NB4 (cell line): ENCODE measurements around the gene ACTBL2.
"Not testable (repeated sequence)": the region's sequence is repeated elsewhere in the genome, so short reads cannot be mapped to it uniquely, and the experiment has no call there.

Experiments
- DNase-seq: peaks from one replicate; pipeline ENCODE4 v3.0.0; 2010; ENCODE audit warnings: low read depth
- H3K4me3 ChIP-seq: one replicate; pipeline ENCODE4 v1.5.1; 2011; ENCODE audit warnings: mild to moderate bottlenecking, low read depth, low read length, moderate library complexity
- CTCF ChIP-seq: IDR thresholded peaks from one replicate; pipeline ENCODE4 v1.5.1; 2012; ENCODE audit warnings: low read depth, low read length
- MAX ChIP-seq: IDR thresholded peaks from 2 replicates; pipeline ENCODE4 v1.6.1; 2011; ENCODE audit warnings: low read depth, low read length
- MYC ChIP-seq: IDR thresholded peaks from 2 replicates; pipeline ENCODE4 v1.6.1; 2011; ENCODE audit warnings: low read depth, low read length
- POLR2A ChIP-seq: IDR thresholded peaks from 2 replicates; pipeline ENCODE4 v1.6.1; 2011; ENCODE audit warnings: mild to moderate bottlenecking; ENCODE audit not compliant: insufficient read length; ENCODE audit errors: extremely low read depth

Gene ACTBL2

GRCh38 chr5:57482671-57483106 lies at the start of gene ACTBL2:
ACTBL2 (minus strand) TSS chr5:57482811; CDS start chr5:57482707, 104 bp downstream.
- DNase-seq: no peak
- TF ChIP-seq CTCF: no peak
- TF ChIP-seq POLR2A: no peak
- no peak for TF ChIP-seq MYC
- no peak for TF ChIP-seq MAX
- H3K4me3 ChIP-seq: no peak within 1 kb of the TSS

- no peak for DNase-seq
- no peak overlapping the region for H3K4me3 ChIP-seq
- TF ChIP-seq MAX: no peak
- TF ChIP-seq CTCF: no peak
- TF ChIP-seq POLR2A: no peak
- TF ChIP-seq MYC: no peak
Observed at GRCh38 chr5:57531333-57531732, 48.7 kb upstream of the ACTBL2 start.

- no peak overlapping the region for H3K4me3 ChIP-seq
- DNase-seq: no peak
- TF ChIP-seq POLR2A (no peak), MYC (no peak), CTCF (no peak)
Observed at GRCh38 chr5:57529864-57530263, 47.3 kb upstream of the ACTBL2 start.

GRCh38 chr5:57527870-57528269 lies 45.3 kb upstream of the ACTBL2 start:
- no peak for TF ChIP-seq CTCF
- no peak for TF ChIP-seq MYC
- TF ChIP-seq MAX: no peak
- TF ChIP-seq POLR2A: no peak
- H3K4me3 ChIP-seq: no peak overlapping the region
- no peak for DNase-seq

GRCh38 chr5:57524348-57525060 lies 41.9 kb upstream of the ACTBL2 start:
- H3K4me3 ChIP-seq: no peak overlapping the region
- DNase-seq: no peak
- no peak for TF ChIP-seq CTCF
- no peak for TF ChIP-seq MYC
- TF ChIP-seq POLR2A: no peak
- TF ChIP-seq MAX: no peak

- not testable (repeated sequence) for H3K4me3 ChIP-seq, DNase-seq
Observed at GRCh38 chr5:57522477-57522876, 39.9 kb upstream of the ACTBL2 start.

- not testable (repeated sequence) for H3K4me3 ChIP-seq, DNase-seq
Observed at GRCh38 chr5:57518415-57518814, 35.8 kb upstream of the ACTBL2 start.
